NT2/D1 (cell line): ENCODE measurements around the gene RAB33B.

Experiments
- SUZ12 ChIP-seq: IDR thresholded peaks from 2 replicates; pipeline ENCODE4 v1.6.1; 2011; ENCODE audit not compliant: insufficient read length, insufficient read depth; ENCODE audit errors: extremely low read depth
- YY1 ChIP-seq: IDR thresholded peaks from 2 replicates; pipeline ENCODE4 v1.6.1; 2011; ENCODE audit not compliant: insufficient read length, insufficient read depth
- ZNF274 ChIP-seq: IDR thresholded peaks from 2 replicates; pipeline ENCODE4 v1.6.1; 2011; ENCODE audit warnings: mild to moderate bottlenecking, low read depth, low read length

GRCh38 chr4:139499186-139499585 is 45.3 kb downstream of the RAB33B start:
- no peak for TF ChIP-seq ZNF274
- TF ChIP-seq YY1, result no peak
- no peak for TF ChIP-seq SUZ12
